H1 (cell line): ENCODE data around the gene STAC. TPM values are rescaled to one million over a fixed set of nuclear protein-coding genes. Genes with fewer than 3 reads are reported as not detected.
"Not testable (repeated sequence)": the region's sequence is repeated elsewhere in the genome, so short reads cannot be mapped to it uniquely, and the experiment has no call there.

ENCODE experiments used
- CTCF ChIA-PET: fragments of 300-600 bp; sonication (Branson Sonifier 250); formaldehyde crosslinking; loops from one replicate; lab custom pipeline; 2021; ENCODE audit not compliant: partially characterized antibody; lab: Charles Lee
- POLR2A ChIA-PET: fragments of 300-600 bp; sonication (Branson Sonifier 250); formaldehyde crosslinking; loops from one replicate; lab custom pipeline; 2021; ENCODE audit warnings: inconsistent platforms; ENCODE audit not compliant: partially characterized antibody; lab: Charles Lee
- DNase-seq, 2 experiments: peaks; one replicate each; pipeline versions ENCODE4 v3.0.0 to v3.0.0-alpha.2; 2010 to 2022; ENCODE audit warnings: low spot score in 2 of 2, low read depth in 1 of 2, mixed read lengths in 1 of 2
- FAIRE-seq: peaks from 2 replicates; lab custom pipeline; 2011; peaks lifted over from hg19 to GRCh38; lab: Jason Lieb, UNC
- H2AFZ ChIP-seq: 2 replicates; pipeline ENCODE4 v1.8.1; 2012; ENCODE audit warnings: low read length, inconsistent platforms
- H2AK5ac ChIP-seq: 2 replicates; pipeline ENCODE4 v1.6.1; 2013; ENCODE audit warnings: low read depth, low read length
- H2BK120ac ChIP-seq: replicated peaks from 2 replicates; pipeline ENCODE3; 2013; ENCODE audit warnings: low read depth, low read length, inconsistent platforms
- H2BK12ac ChIP-seq: 2 replicates; pipeline ENCODE4 v1.6.1; 2013; ENCODE audit warnings: low read depth, low read length
- H2BK15ac ChIP-seq: 2 replicates; pipeline ENCODE4 v1.6.1; 2013; ENCODE audit warnings: low read length
- H2BK20ac ChIP-seq: 2 replicates; pipeline ENCODE4 v1.6.1; 2013; ENCODE audit warnings: low read length
- H2BK5ac ChIP-seq: 2 replicates; pipeline ENCODE4 v1.6.1; 2013; ENCODE audit warnings: low read depth, low read length
- H3K14ac ChIP-seq: 2 replicates; pipeline ENCODE4 v1.6.1; 2013; ENCODE audit warnings: inconsistent platforms; ENCODE audit not compliant: insufficient read length
- H3K18ac ChIP-seq: 2 replicates; pipeline ENCODE4 v1.6.1; 2013; ENCODE audit warnings: low read length; ENCODE audit errors: extremely low read depth
- H3K23ac ChIP-seq: 2 replicates; pipeline ENCODE4 v1.6.1; 2013; ENCODE audit warnings: inconsistent platforms; ENCODE audit not compliant: insufficient read length
- H3K23me2 ChIP-seq: 2 replicates; pipeline ENCODE4 v1.6.1; 2013; ENCODE audit warnings: low read depth, low read length
- H3K27ac ChIP-seq: 2 replicates; pipeline ENCODE4 v1.6.1; 2011; ENCODE audit warnings: low read depth, low read length, inconsistent platforms
- H3K27me3 ChIP-seq, 4 experiments: replicated peaks in 1 of 4; 1 replicate in 1 of 4; 2 replicates in 3 of 4; pipeline versions ENCODE4 v1.6.1 to v1.8.1; 2011 to 2013; ENCODE audit warnings: low read length in 3 of 4, mild to moderate bottlenecking in 3 of 4, inconsistent platforms in 2 of 4, mixed read lengths in 2 of 4, moderate library complexity in 1 of 4; ENCODE audit not compliant: control insufficient read depth in 3 of 4, insufficient read depth in 3 of 4; ENCODE audit errors: extremely low read depth in 1 of 4
- H3K36me3 ChIP-seq, 4 experiments: 2 replicates each; pipeline versions ENCODE4 v1.6.1 to v1.8.1; 2011 to 2013; ENCODE audit warnings: mild to moderate bottlenecking in 4 of 4, low read length in 3 of 4, moderate library complexity in 2 of 4, control low read depth in 1 of 4, inconsistent platforms in 1 of 4; ENCODE audit not compliant: insufficient read depth in 4 of 4, control insufficient read depth in 2 of 4
- H3K4ac ChIP-seq: replicated peaks from 2 replicates; pipeline ENCODE3; 2013; ENCODE audit warnings: low read length, low read depth, mixed read lengths, inconsistent platforms; ENCODE audit not compliant: insufficient read length
- H3K4me1 ChIP-seq, 4 experiments: replicated peaks in 1 of 4; 1 replicate in 1 of 4; 2 replicates in 3 of 4; pipeline versions ENCODE4 v1.6.1 to v1.8.1; 2011 to 2013; ENCODE audit warnings: low read length in 3 of 4, inconsistent platforms in 2 of 4, mixed read lengths in 1 of 4; ENCODE audit not compliant: insufficient read depth in 4 of 4, control insufficient read depth in 3 of 4
- H3K4me2 ChIP-seq, 2 experiments: 2 replicates each; pipeline versions ENCODE4 v1.6.1 to v1.8.1; 2011 to 2013; ENCODE audit warnings: low read depth in 2 of 2, low read length in 2 of 2, control low read depth in 1 of 2, inconsistent platforms in 1 of 2, mild to moderate bottlenecking in 1 of 2; ENCODE audit not compliant: insufficient read depth in 1 of 2
- H3K4me3 ChIP-seq, 4 experiments: fragments of 200-600, 300-600 bp in 1 of 4; sonication (generic), shearing (Covaris generic), sonication (Bioruptor Twin) in 1 of 4; 2 replicates each; pipeline versions ENCODE4 v1.5.1 to v1.8.1; 2011 to 2016; ENCODE audit warnings: low read length in 4 of 4, low read depth in 3 of 4, control low read depth in 2 of 4, inconsistent platforms in 2 of 4, mild to moderate bottlenecking in 2 of 4, mixed read lengths in 1 of 4, moderate library complexity in 1 of 4; ENCODE audit not compliant: insufficient read depth in 2 of 4; ENCODE audit errors: extremely low read depth in 1 of 4
- H3K56ac ChIP-seq: replicated peaks from 2 replicates; pipeline ENCODE3; 2013; ENCODE audit warnings: low read depth, mild to moderate bottlenecking, mixed read lengths, low read length, inconsistent platforms; ENCODE audit not compliant: insufficient read length
- H3K79me1 ChIP-seq: 2 replicates; pipeline ENCODE4 v1.6.1; 2013; ENCODE audit warnings: low read depth, low read length, control low read depth
- H3K79me2 ChIP-seq, 2 experiments: 2 replicates each; pipeline versions ENCODE4 v1.6.1 to v1.8.1; 2012 to 2013; ENCODE audit warnings: low read length in 2 of 2, mild to moderate bottlenecking in 2 of 2, inconsistent platforms in 1 of 2; ENCODE audit not compliant: insufficient read depth in 2 of 2, control insufficient read depth in 1 of 2
- H3K9ac ChIP-seq, 4 experiments: replicated peaks in 1 of 4; 1 replicate in 1 of 4; 2 replicates in 3 of 4; pipeline versions ENCODE4 v1.6.1 to v1.8.1; 2011 to 2013; ENCODE audit warnings: low read depth in 3 of 4, low read length in 3 of 4, control low read depth in 2 of 4, mild to moderate bottlenecking in 2 of 4, moderate library complexity in 2 of 4, inconsistent platforms in 1 of 4; ENCODE audit errors: extremely low read depth in 1 of 4
- H3K9me3 ChIP-seq, 2 experiments: 2 replicates each; pipeline versions ENCODE4 v1.6.1 to v1.8.1; 2012 to 2013; ENCODE audit warnings: mild to moderate bottlenecking in 2 of 2, moderate library complexity in 2 of 2, control low read depth in 1 of 2, inconsistent platforms in 1 of 2, low read depth in 1 of 2, low read length in 1 of 2, mixed read lengths in 1 of 2; ENCODE audit not compliant: insufficient read depth in 2 of 2
- H4K20me1 ChIP-seq, 2 experiments: replicated peaks in 1 of 2; 2 replicates each; pipeline versions ENCODE3 to v1.8.1; 2011 to 2013; ENCODE audit warnings: inconsistent platforms in 2 of 2, low read length in 2 of 2, mild to moderate bottlenecking in 1 of 2; ENCODE audit not compliant: insufficient read depth in 2 of 2, control insufficient read depth in 1 of 2
- H4K5ac ChIP-seq: 2 replicates; pipeline ENCODE4 v1.6.1; 2013; ENCODE audit warnings: low read length, low read depth, mixed read lengths, inconsistent platforms; ENCODE audit not compliant: insufficient read length
- H4K8ac ChIP-seq: 2 replicates; pipeline ENCODE4 v1.8.0; 2013; ENCODE audit warnings: mild to moderate bottlenecking, moderate library complexity, low read length, inconsistent platforms; ENCODE audit not compliant: insufficient read depth; ENCODE audit errors: extremely low read depth
- H4K91ac ChIP-seq: replicated peaks from 2 replicates; pipeline ENCODE3; 2013; ENCODE audit warnings: low read length, mixed read lengths, inconsistent platforms; ENCODE audit not compliant: insufficient read length
- ATF2 ChIP-seq: IDR thresholded peaks from 2 replicates; pipeline ENCODE4 v1.6.1; 2012; ENCODE audit warnings: low read length, inconsistent platforms
- WGBS, 2 experiments: shearing (Covaris generic) in 1 of 2; methylation state at CpG; one replicate each; pipeline versions ENCODE4 v1.1.6 to v1.1.7; 2013 to 2015; ENCODE audit warnings: low lambda C conversion rate in 2 of 2, mixed read lengths in 2 of 2, inconsistent platforms in 1 of 2, low coverage in 1 of 2, missing lambda C conversion rate in 1 of 2; ENCODE audit not compliant: insufficient replicate concordance in 2 of 2, insufficient coverage in 1 of 2, insufficient read length in 1 of 2; ENCODE audit errors: extremely low coverage in 1 of 2, missing lambda C conversion rate in 1 of 2; 5-methylcytosine and 5-hydroxymethylcytosine counted together
- polyA plus RNA-seq, 7 experiments: library from polyadenylated mRNA; depleted of rRNA in 3 of 7; stranded (reverse) in 5 of 7; unstranded in 2 of 7; fragments of >200 nt in 5 of 7; fragments of 200-250 nt in 2 of 7; gene quantifications; 1 replicate in 5 of 7; 2 replicates in 1 of 7; 4 replicates in 1 of 7; pipeline versions ENCODE4 v1.2.1 to v1.2.3, GENCODE V29; 2011 to 2013; ENCODE audit warnings: missing spikeins in 2 of 7, mixed read lengths in 2 of 7
- total RNA-seq: library from RNA; stranded (reverse); fragmentation: NEBNext Ultra II Directional; extraction: Animal tissue kit (Norgen Biotek cat#: 25700); gene quantifications from 2 replicates; pipeline ENCODE4 v1.2.1, GENCODE V29; 2021

Gene STAC
- total and polyA plus RNA-seq, 2 of the 8 experiments (the other 6 are each of a cell fraction or from before 2014, with no cell fraction given): 8.0 to 18.1 TPM

- no peak for TF ChIP-seq ATF2
- TF ChIP-seq, all 59 proteins: peak for 0
These were observed 116.7 kb downstream of the STAC start (continued) for GRCh38 chr3:36496684-36497633.

GRCh38 chr3:36500053-36500452 lies 119.7 kb downstream of the STAC start:
- H3K9me3 ChIP-seq, H2BK5ac ChIP-seq, H3K9ac ChIP-seq, H4K5ac ChIP-seq, H3K4me2 ChIP-seq, H2AK5ac ChIP-seq, H3K36me3 ChIP-seq, H3K56ac ChIP-seq, H2BK12ac ChIP-seq, H3K27me3 ChIP-seq, H4K20me1 ChIP-seq, POLR2A ChIA-PET, H3K79me2 ChIP-seq, H4K8ac ChIP-seq, H3K14ac ChIP-seq, H3K18ac ChIP-seq, H3K23me2 ChIP-seq, H2BK20ac ChIP-seq, DNase-seq, FAIRE-seq, H3K4ac ChIP-seq, H2AFZ ChIP-seq, H3K27ac ChIP-seq, H4K91ac ChIP-seq, H3K23ac ChIP-seq, H3K79me1 ChIP-seq, H3K4me1 ChIP-seq, H2BK120ac ChIP-seq, H3K4me3 ChIP-seq, H2BK15ac ChIP-seq: not testable (repeated sequence)
- 89% methylated on average over 2 of the region's 2 CpGs; no CpG with 5 or more reads in 1 of the 2 experiments for WGBS, 2 experiments
- CTCF ChIA-PET: interaction anchor here (0.6 kb wide), 1 partner anchor 654 kb away, joined by 3 read pairs; no protein-coding TSS in a partner anchor
